Measurements from ENCODE around the gene MYOD1. TPM values are rescaled to one million over a fixed set of nuclear protein-coding genes. Genes with fewer than 3 reads are reported as not detected.

MYOD1 gene
- total RNA-seq, 2 donors from 2014 or later: 0.28 TPM; not detected in 1

- no peak overlapping the region for H3K27ac ChIP-seq
- H3K36me3 ChIP-seq: no peaks in the 10 kb centered on the region
- no peak for TF ChIP-seq POLR2AphosphoS5 (IDR thresholded peaks at IDR 0.05)
- no peak for TF ChIP-seq POLR2A (IDR thresholded peaks at IDR 0.05)
- TF ChIP-seq CTCF (IDR thresholded peaks at IDR 0.05): no peak
- no peaks in the 10 kb centered on the region for H3K4me1 ChIP-seq (replicated peaks)
- 81% methylated on average over 17 of the region's 19 CpGs for WGBS
- intact Hi-C loops (cut with DNase I): no loop called here
- no peaks in the 10 kb centered on the region for H3K27me3 ChIP-seq (replicated peaks; ENCODE audit: insufficient read depth)
- H3K4me3 ChIP-seq: no peak overlapping the region
- no peaks in the 10 kb centered on the region for H3K9me3 ChIP-seq
- no peak for DNase-seq (ENCODE audit: low spot score)
These were observed 28.0 kb downstream of the MYOD1 start for GRCh38 chr11:17747131-17747955.

GRCh38 chr11:17748044-17748443 is 28.7 kb downstream of the MYOD1 start:
- intact Hi-C loops (cut with DNase I): no loop called here
- DNase-seq (ENCODE audit: low spot score): no peak
- 78% methylated on average over 8 of the region's 8 CpGs for WGBS
- no peaks in the 10 kb centered on the region for H3K4me1 ChIP-seq (replicated peaks)
- no peak for TF ChIP-seq POLR2AphosphoS5 (IDR thresholded peaks at IDR 0.05)
- H3K9me3 ChIP-seq: no peaks in the 10 kb centered on the region
- no peak overlapping the region for H3K4me3 ChIP-seq
- H3K27ac ChIP-seq: no peak overlapping the region
- H3K27me3 ChIP-seq (replicated peaks; ENCODE audit: insufficient read depth): no peaks in the 10 kb centered on the region
- no peaks in the 10 kb centered on the region for H3K36me3 ChIP-seq

- Histone ChIP-seq H3K4me1 (replicated peaks) (no peaks in the 10 kb centered on the region), H3K4me3 (no peak overlapping the region), H3K9me3 (no peaks in the 10 kb centered on the region), H3K27me3 (replicated peaks; ENCODE audit: insufficient read depth) (no peaks in the 10 kb centered on the region), H3K36me3 (no peaks in the 10 kb centered on the region), H3K27ac (no peak overlapping the region)
- no peak for DNase-seq (ENCODE audit: low spot score)
- intact Hi-C loops (cut with DNase I): no loop called here
- 84% methylated on average over 19 of the region's 19 CpGs for WGBS
- no peak for TF ChIP-seq CTCF (IDR thresholded peaks at IDR 0.05)
- TF ChIP-seq POLR2A (IDR thresholded peaks at IDR 0.05): no peak
- TF ChIP-seq POLR2AphosphoS5 (IDR thresholded peaks at IDR 0.05): no peak
These were observed 29.7 kb downstream of the MYOD1 start for GRCh38 chr11:17748761-17749721.

GRCh38 chr11:17750013-17750800 is 30.8 kb downstream of the MYOD1 start:
- no peak overlapping the region for H3K4me3 ChIP-seq
- no peak overlapping the region for H3K27ac ChIP-seq
- H3K4me1 ChIP-seq (replicated peaks): no peaks in the 10 kb centered on the region
- WGBS: 75% methylated on average over 13 of the region's 13 CpGs
- DNase-seq (ENCODE audit: low spot score): no peak
- no peaks in the 10 kb centered on the region for H3K9me3 ChIP-seq
- TF ChIP-seq POLR2A (IDR thresholded peaks at IDR 0.05): no peak
- TF ChIP-seq POLR2AphosphoS5 (IDR thresholded peaks at IDR 0.05): no peak
- no peak for TF ChIP-seq CTCF (IDR thresholded peaks at IDR 0.05)
- no peaks in the 10 kb centered on the region for H3K36me3 ChIP-seq
- no peaks in the 10 kb centered on the region for H3K27me3 ChIP-seq (replicated peaks; ENCODE audit: insufficient read depth)
- intact Hi-C loops (cut with DNase I): no loop called here

GRCh38 chr11:17750801-17751165 is 31.4 kb downstream of the MYOD1 start:
- H3K4me1 ChIP-seq (replicated peaks): no peaks in the 10 kb centered on the region
- TF ChIP-seq POLR2A (IDR thresholded peaks at IDR 0.05) (no peak), CTCF (IDR thresholded peaks at IDR 0.05) (no peak), POLR2AphosphoS5 (IDR thresholded peaks at IDR 0.05) (no peak)
- DNase-seq (ENCODE audit: low spot score): no peak
- H3K27ac ChIP-seq: no peak overlapping the region
- intact Hi-C loops (cut with DNase I): no loop called here
- H3K27me3 ChIP-seq (replicated peaks; ENCODE audit: insufficient read depth): no peaks in the 10 kb centered on the region
- WGBS: 77% methylated on average over 2 of the region's 2 CpGs
- no peaks in the 10 kb centered on the region for H3K36me3 ChIP-seq
- H3K4me3 ChIP-seq: no peak overlapping the region
- no peaks in the 10 kb centered on the region for H3K9me3 ChIP-seq
